Esophagus muscularis mucosa (tissue), 4 donors: ENCODE data around the gene ANP32A.

Experiments used
- CTCF ChIP-seq, 3 experiments: fragments of 200-600 bp in 2 of 3; fragments of 450-650 bp in 1 of 3; sonication (generic) in 2 of 3; IDR thresholded peaks; one replicate each; pipeline ENCODE4 v1.5.1; 2017 to 2019; ENCODE audit warnings: antibody characterized with exemption in 3 of 3, mild to moderate bottlenecking in 2 of 3, moderate library complexity in 1 of 3
- EP300 ChIP-seq: sonication (generic); formaldehyde crosslinking; IDR thresholded peaks from one replicate; pipeline ENCODE4 v1.6.1; 2017; ENCODE audit warnings: antibody characterized with exemption
- POLR2AphosphoS5 ChIP-seq, 2 donors: sonication (generic); formaldehyde crosslinking; IDR thresholded peaks; one replicate each; pipeline ENCODE4 v1.6.1; 2017; ENCODE audit warnings: antibody characterized with exemption in 2 of 2

- TF ChIP-seq CTCF (IDR thresholded peaks at IDR 0.05) (no peak), POLR2AphosphoS5 (IDR thresholded peaks at IDR 0.05) (no peak), EP300 (no peak)
Measured at GRCh38 chr15:68798346-68799094, 22.2 kb downstream of the ANP32A start.
